Lower leg skin (tissue), 3 donors: ENCODE data around the gene TMEM130.

Experiments used
- POLR2A ChIP-seq, 2 donors: fragments of 450-650 bp; IDR thresholded peaks; one replicate each; pipeline ENCODE4 v1.6.1; 2016 to 2017; ENCODE audit warnings: antibody characterized with exemption in 2 of 2, mild to moderate bottlenecking in 1 of 2, moderate library complexity in 1 of 2
- TF ChIP-seq, protein P1 (sequence below), 3 donors: fragments of 450-650 bp; IDR thresholded peaks; one replicate each; pipeline ENCODE4 v1.5.1; 2016; ENCODE audit warnings: antibody characterized with exemption in 3 of 3, mild to moderate bottlenecking in 3 of 3, moderate library complexity in 2 of 3

DNA sequence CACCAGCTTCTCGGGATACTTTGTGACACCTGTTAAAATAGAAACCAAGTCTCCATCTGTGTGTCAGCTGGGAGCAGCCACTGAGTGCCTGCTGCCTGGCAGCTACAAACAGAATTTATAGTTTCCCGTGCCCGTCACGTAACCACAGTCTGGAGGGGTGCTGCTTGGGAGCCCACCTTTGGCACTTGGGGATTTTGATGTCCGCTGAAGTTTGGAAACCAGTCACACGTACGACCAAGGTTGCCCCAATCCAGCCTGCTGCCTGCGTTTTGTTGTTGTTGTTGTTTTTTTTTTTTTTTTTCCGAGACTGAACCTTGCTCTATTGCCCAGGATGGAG, 10.1 kb upstream of the TMEM130 start:
- no peak for TF ChIP-seq POLR2A (IDR thresholded peaks at IDR 0.05)
- TF ChIP-seq, protein P1, sequence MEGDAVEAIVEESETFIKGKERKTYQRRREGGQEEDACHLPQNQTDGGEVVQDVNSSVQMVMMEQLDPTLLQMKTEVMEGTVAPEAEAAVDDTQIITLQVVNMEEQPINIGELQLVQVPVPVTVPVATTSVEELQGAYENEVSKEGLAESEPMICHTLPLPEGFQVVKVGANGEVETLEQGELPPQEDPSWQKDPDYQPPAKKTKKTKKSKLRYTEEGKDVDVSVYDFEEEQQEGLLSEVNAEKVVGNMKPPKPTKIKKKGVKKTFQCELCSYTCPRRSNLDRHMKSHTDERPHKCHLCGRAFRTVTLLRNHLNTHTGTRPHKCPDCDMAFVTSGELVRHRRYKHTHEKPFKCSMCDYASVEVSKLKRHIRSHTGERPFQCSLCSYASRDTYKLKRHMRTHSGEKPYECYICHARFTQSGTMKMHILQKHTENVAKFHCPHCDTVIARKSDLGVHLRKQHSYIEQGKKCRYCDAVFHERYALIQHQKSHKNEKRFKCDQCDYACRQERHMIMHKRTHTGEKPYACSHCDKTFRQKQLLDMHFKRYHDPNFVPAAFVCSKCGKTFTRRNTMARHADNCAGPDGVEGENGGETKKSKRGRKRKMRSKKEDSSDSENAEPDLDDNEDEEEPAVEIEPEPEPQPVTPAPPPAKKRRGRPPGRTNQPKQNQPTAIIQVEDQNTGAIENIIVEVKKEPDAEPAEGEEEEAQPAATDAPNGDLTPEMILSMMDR (IDR thresholded peaks at IDR 0.05), result no peak
